MG63 (cell line): Measurements from ENCODE around the gene SLCO2B1. TPM values are rescaled to one million over a fixed set of nuclear protein-coding genes. Genes with fewer than 3 reads are reported as not detected.

Source experiments
- DNase-seq: peaks from one replicate; pipeline ENCODE4 v3.0.0-alpha.2; 2020
- H3K27me3 ChIP-seq: fragments of 250-450 bp; sonication (Bioruptor Pico); 2 replicates; pipeline ENCODE4 v1.5.1; 2020; ENCODE audit warnings: mild to moderate bottlenecking, moderate library complexity
- H3K36me3 ChIP-seq: fragments of 250-450 bp; sonication (Bioruptor Pico); 2 replicates; pipeline ENCODE4 v1.5.1; 2020; ENCODE audit warnings: mild to moderate bottlenecking, moderate library complexity
- H3K4me3 ChIP-seq: fragments of 250-450 bp; sonication (Bioruptor Pico); 2 replicates; pipeline ENCODE4 v1.5.1; 2020; ENCODE audit warnings: mild to moderate bottlenecking, moderate library complexity
- H3K9me3 ChIP-seq: fragments of 250-450 bp; sonication (Bioruptor Pico); 2 replicates; pipeline ENCODE4 v1.5.1; 2020; ENCODE audit warnings: mild to moderate bottlenecking, moderate library complexity
- total RNA-seq: library from RNA; depleted of rRNA; stranded (reverse); fragments of >200 nt; shearing (Covaris generic); gene quantifications from 2 replicates; pipeline ENCODE4 v1.2.3, GENCODE V29; 2014; ENCODE audit warnings: low replicate concordance

Gene SLCO2B1
- total RNA-seq, 1 experiment from 2014 or later, result not detected

- no peaks in the 10 kb centered on the region; the same call in 1 of the 2 replicates for H3K27me3 ChIP-seq
- DNase-seq, result no peak
- H3K9me3 ChIP-seq, result no peaks in the 10 kb centered on the region
- H3K4me3 ChIP-seq, result no peak overlapping the region
- no peaks in the 10 kb centered on the region for H3K36me3 ChIP-seq
Measured at GRCh38 chr11:75214843-75215242, 63.9 kb downstream of the SLCO2B1 start.

- Histone ChIP-seq H3K36me3 (no peaks in the 10 kb centered on the region), H3K9me3 (no peaks in the 10 kb centered on the region)
- DNase-seq, result no peak
Measured at GRCh38 chr11:75219869-75220268, 69.0 kb downstream of the SLCO2B1 start.

GRCh38 chr11:75223954-75224643, 73.2 kb downstream of the SLCO2B1 start:
- peak; percentile 36 for DNase-seq
- Histone ChIP-seq H3K36me3 (no peaks in the 10 kb centered on the region), H3K9me3 (no peaks in the 10 kb centered on the region), H3K4me3 (no peak overlapping the region), H3K27me3 (no peaks in the 10 kb centered on the region)

More at GRCh38 chr11:75219869-75220268, 69.0 kb downstream of the SLCO2B1 start:
- Histone ChIP-seq H3K4me3 (no peak overlapping the region), H3K27me3 (no peaks in the 10 kb centered on the region)

DNA sequence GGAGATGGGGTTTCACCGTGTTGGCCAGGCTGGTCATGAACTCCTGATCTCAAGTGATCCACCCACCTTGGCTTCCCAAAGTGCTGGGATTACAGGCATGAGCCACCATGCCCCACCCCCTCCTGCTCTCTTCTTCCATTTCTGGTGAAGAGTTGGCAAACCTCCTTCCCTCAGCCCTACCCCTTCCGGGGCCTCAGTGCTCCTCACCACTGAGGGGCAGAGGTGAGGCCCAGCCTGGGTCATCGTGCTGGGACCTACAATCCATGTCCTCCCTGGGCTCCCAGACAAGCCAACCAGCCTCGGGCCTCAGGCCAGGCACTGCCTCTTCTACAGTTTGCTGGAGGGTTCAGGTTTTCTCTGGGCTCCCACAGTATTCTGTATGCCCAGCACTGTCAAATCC, 74.9 kb downstream of the SLCO2B1 start:
- no peak overlapping the region for H3K4me3 ChIP-seq
- DNase-seq, result no peak

DNA sequence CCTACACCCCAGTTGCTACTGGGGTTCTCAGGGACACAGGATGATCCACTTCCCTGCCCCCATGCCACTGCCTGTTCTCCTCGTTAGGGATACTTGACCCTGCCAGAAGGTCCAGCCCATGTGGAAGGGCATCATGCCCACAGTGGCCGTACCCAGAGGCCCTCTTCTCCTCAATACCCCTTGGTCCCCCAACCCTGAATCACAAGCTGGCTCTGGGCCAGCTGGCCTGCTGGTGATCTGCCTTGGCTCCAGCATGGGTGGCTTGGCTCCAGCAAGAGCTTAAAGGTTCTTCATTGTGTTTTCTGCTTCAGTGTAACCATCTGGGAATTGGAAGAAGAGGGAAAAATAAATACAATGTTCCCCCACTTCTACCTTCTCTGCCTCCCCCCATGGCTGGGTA, 78.6 kb downstream of the SLCO2B1 start:
- DNase-seq, result no peak
- H3K36me3 ChIP-seq, result no peaks in the 10 kb centered on the region
- H3K27me3 ChIP-seq, result no peaks in the 10 kb centered on the region; the same call in 1 of the 2 replicates
- H3K9me3 ChIP-seq, result no peaks in the 10 kb centered on the region
- no peak overlapping the region for H3K4me3 ChIP-seq

More for the DNA sequence above, 74.9 kb downstream of the SLCO2B1 start:
- H3K9me3 ChIP-seq, result no peaks in the 10 kb centered on the region
- no peaks in the 10 kb centered on the region for H3K36me3 ChIP-seq
- H3K27me3 ChIP-seq, result no peaks in the 10 kb centered on the region; the same call in 1 of the 2 replicates

DNA sequence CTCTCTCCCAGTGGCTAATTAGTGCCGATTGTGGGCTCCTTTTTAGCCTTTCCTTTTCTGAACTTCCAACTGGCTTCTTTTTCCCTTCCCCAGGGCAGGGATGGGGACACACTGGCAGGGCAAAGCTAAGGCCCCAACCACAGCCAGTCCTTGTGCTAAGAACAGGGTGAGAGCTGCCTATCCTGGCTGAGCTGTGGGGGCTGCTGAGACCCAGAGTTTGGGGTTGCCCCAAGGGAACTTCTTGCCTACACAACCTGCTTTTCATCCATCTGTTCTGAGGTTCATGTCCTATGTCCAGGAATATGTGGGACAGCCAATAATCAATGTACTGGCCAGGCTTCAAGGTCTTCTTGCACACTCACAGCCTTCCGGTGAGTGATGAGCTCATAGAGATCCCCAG, 79.7 kb downstream of the SLCO2B1 start:
- Histone ChIP-seq H3K36me3 (no peaks in the 10 kb centered on the region), H3K4me3 (no peak overlapping the region), H3K9me3 (no peaks in the 10 kb centered on the region), H3K27me3 (no peaks in the 10 kb centered on the region; the same call in 1 of the 2 replicates)
- no peak for DNase-seq

GRCh38 chr11:75233754-75234172, 82.9 kb downstream of the SLCO2B1 start:
- H3K27me3 ChIP-seq, result no peaks in the 10 kb centered on the region; the same call in 1 of the 2 replicates
- DNase-seq, result peak; percentile 38
- no peaks in the 10 kb centered on the region for H3K36me3 ChIP-seq

DNA sequence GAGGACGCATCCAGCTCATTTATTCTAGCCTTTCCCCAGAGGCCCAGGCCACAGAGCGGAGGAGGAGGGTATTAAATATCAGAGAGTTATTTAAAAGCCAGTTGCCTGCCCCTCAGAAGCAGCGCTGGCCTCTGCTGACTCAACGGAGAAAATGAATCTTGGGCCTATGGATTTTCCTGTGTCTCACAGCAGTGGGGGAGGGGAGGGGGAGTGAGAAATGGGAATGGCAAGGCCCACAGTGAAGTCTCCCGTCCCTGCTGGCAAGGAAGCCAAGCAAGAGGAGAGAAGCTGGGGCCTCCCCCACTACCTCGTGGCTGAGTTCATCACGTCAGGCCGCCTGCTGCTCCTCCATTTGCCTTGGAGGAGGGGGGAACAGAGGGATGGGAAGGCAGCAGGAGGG, 85.2 kb downstream of the SLCO2B1 start:
- Histone ChIP-seq H3K36me3 (no peaks in the 10 kb centered on the region), H3K4me3 (no peak overlapping the region), H3K9me3 (no peaks in the 10 kb centered on the region), H3K27me3 (peaks cover 11% of the 10 kb centered on the region)
- DNase-seq, result no peak

More at GRCh38 chr11:75233754-75234172, 82.9 kb downstream of the SLCO2B1 start:
- no peak overlapping the region for H3K4me3 ChIP-seq
- no peaks in the 10 kb centered on the region for H3K9me3 ChIP-seq

- Histone ChIP-seq H3K9me3 (no peaks in the 10 kb centered on the region), H3K36me3 (no peaks in the 10 kb centered on the region), H3K4me3 (no peak overlapping the region), H3K27me3 (peaks cover 11% of the 10 kb centered on the region)
- no peak for DNase-seq
Measured at GRCh38 chr11:75237050-75237449, 86.1 kb downstream of the SLCO2B1 start.

- Histone ChIP-seq H3K9me3 (no peaks in the 10 kb centered on the region), H3K27me3 (peaks cover 21% of the 10 kb centered on the region), H3K36me3 (no peaks in the 10 kb centered on the region), H3K4me3 (no peak overlapping the region)
- no peak for DNase-seq
Measured at GRCh38 chr11:75238595-75239440, 87.9 kb downstream of the SLCO2B1 start.

- Histone ChIP-seq H3K27me3 (peaks cover 28% of the 10 kb centered on the region), H3K4me3 (no peak overlapping the region), H3K36me3 (no peaks in the 10 kb centered on the region), H3K9me3 (no peaks in the 10 kb centered on the region)
- no peak for DNase-seq
Measured at GRCh38 chr11:75239531-75240290, 88.8 kb downstream of the SLCO2B1 start.

DNA sequence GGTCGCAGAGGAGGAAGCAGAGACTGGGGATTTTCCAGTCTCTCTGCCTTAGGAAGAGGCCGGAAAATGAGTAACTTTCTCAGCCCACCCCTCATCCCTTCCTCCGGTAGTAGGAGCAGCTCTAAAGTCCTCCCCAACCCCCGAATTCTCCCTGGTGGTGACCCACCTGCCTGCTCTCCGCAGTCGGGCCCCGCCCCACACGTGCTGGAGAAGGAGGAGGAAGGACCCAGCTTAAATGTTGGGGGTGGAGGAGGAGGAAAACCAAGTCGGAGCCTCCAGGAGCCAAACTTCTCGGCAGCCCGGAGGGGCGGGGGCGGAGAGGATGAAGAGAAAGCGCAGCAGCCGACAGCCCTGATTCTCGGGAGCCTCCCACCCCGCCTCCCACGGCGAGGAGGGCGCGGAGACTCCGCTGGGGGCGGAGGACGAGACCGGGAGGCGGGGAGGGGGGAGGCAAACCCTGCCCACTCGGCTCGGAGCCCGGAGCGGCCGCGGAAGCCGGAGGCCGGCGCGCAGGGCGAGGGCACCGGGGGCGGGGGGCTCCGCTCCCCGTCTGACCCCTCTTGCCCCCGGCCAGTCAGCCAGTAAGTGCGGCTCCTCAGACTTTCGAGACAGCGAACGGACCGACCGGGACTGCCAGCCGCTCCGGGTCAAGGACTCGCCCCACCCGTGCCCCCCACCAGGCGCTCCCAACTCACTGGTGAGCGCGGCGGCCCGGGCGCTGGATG, 89.6 kb downstream of the SLCO2B1 start, which contains the start of gene TPBGL:
Gene TPBGL, plus strand, starts transcription at position 464 of the 725 bp plus-strand sequence. CDS start 276 bp downstream, outside the sequence.
- H3K27me3 ChIP-seq, result peaks cover 31% of the 10 kb centered on the region

GRCh38 chr11:75241036-75241905, 90.4 kb downstream of the SLCO2B1 start:
- H3K27me3 ChIP-seq, result peaks cover 31% of the 10 kb centered on the region
- peak; percentile 77 for DNase-seq
- H3K36me3 ChIP-seq, result no peaks in the 10 kb centered on the region
- H3K4me3 ChIP-seq, result peak overlapping the region; percentile 26; the same call in 1 of the 2 replicates
- H3K9me3 ChIP-seq, result no peaks in the 10 kb centered on the region

More for the DNA sequence above, 89.6 kb downstream of the SLCO2B1 start, which contains the start of gene TPBGL:
- Histone ChIP-seq H3K36me3 (no peaks in the 10 kb centered on the region), H3K9me3 (no peaks in the 10 kb centered on the region), H3K4me3 (no peak within 1 kb of the TSS)
- peak; percentile 17 for DNase-seq

DNA sequence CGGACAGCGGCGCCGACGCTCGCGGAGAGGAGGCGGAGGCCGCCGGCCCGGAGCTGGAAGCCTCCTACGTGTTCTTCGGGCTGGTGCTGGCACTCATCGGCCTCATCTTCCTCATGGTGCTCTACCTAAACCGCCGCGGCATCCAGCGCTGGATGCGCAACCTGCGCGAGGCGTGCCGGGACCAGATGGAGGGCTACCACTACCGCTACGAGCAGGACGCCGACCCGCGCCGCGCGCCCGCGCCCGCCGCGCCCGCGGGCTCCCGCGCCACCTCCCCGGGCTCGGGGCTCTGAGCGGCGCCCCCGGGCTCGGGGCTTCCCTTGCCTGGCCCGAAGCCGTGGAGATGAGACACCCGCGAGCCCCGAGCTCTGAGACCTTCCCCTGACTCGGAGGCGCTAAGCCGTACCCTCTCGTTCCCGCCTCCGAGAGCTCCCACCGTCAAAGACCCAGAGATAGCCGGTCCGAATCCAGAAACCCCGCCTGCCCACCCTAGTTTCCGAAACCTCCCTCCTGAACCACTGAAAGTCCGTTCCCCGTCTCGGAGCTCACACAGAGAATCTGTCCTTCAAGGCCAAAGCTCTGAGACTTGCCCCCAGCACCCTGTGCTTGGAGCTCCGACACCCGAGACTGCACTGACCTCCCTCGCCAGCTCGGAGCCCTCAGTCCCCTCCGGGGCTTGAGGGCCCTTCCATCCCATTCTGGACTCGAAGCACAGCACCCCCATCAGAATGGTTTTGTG, 91.2 kb downstream of the SLCO2B1 start:
- DNase-seq, result no peak
- Histone ChIP-seq H3K36me3 (no peaks in the 10 kb centered on the region), H3K27me3 (peaks cover 31% of the 10 kb centered on the region)

More for the DNA sequence above, 91.2 kb downstream of the SLCO2B1 start:
- Histone ChIP-seq H3K9me3 (no peaks in the 10 kb centered on the region), H3K4me3 (peak overlapping the region; percentile 26; the same call in 1 of the 2 replicates)
